GM19351 (cell line): Measurements from ENCODE around the gene KCNK2.

Experiments used
- ATAC-seq: cut with Tn5 transposase; IDR thresholded peaks from one replicate; pipeline ENCODE4 v1.9.1; 2021; ENCODE audit warnings: mild to moderate bottlenecking, moderate library complexity; ENCODE audit not compliant: unreplicated experiment

KCNK2 gene

GRCh38 chr1:215095524-215095923 is 13.0 kb downstream of the KCNK2 start:
- ATAC-seq: no peak

- ATAC-seq: no peak
These were observed 19.0 kb downstream of the KCNK2 start for GRCh38 chr1:215101511-215101910.

- no peak for ATAC-seq
These were observed 21.7 kb downstream of the KCNK2 start for GRCh38 chr1:215104283-215104682.

GRCh38 chr1:215106067-215106466 is 23.5 kb downstream of the KCNK2 start:
- ATAC-seq: no peak

GRCh38 chr1:215109171-215109570 is 26.6 kb downstream of the KCNK2 start:
- ATAC-seq: no peak

- ATAC-seq: no peak
These were observed 29.4 kb downstream of the KCNK2 start for GRCh38 chr1:215111916-215112315.

- no peak for ATAC-seq
These were observed 31.2 kb downstream of the KCNK2 start for GRCh38 chr1:215113776-215114153.

GRCh38 chr1:215114154-215114933 is 31.8 kb downstream of the KCNK2 start:
- no peak for ATAC-seq

- no peak for ATAC-seq
These were observed 33.2 kb downstream of the KCNK2 start for GRCh38 chr1:215115760-215116159.

- no peak for ATAC-seq
These were observed 35.5 kb downstream of the KCNK2 start for GRCh38 chr1:215118081-215118480.

GRCh38 chr1:215119056-215119455 is 36.5 kb downstream of the KCNK2 start:
- ATAC-seq: no peak

GRCh38 chr1:215119719-215120365 is 37.3 kb downstream of the KCNK2 start:
- no peak for ATAC-seq

GRCh38 chr1:215128504-215128903 is 46.0 kb downstream of the KCNK2 start:
- no peak for ATAC-seq

GRCh38 chr1:215131291-215131690 is 48.8 kb downstream of the KCNK2 start:
- no peak for ATAC-seq

GRCh38 chr1:215132156-215132555 is 49.6 kb downstream of the KCNK2 start:
- ATAC-seq: no peak

GRCh38 chr1:215133532-215133931 is 51.0 kb downstream of the KCNK2 start:
- no peak for ATAC-seq

GRCh38 chr1:215137985-215138384 is 55.4 kb downstream of the KCNK2 start:
- no peak for ATAC-seq

- no peak for ATAC-seq
These were observed 57.6 kb downstream of the KCNK2 start for GRCh38 chr1:215140135-215140534.

GRCh38 chr1:215141460-215141859 is 58.9 kb downstream of the KCNK2 start:
- ATAC-seq: no peak

GRCh38 chr1:215143497-215143896 is 61.0 kb downstream of the KCNK2 start:
- no peak for ATAC-seq

- no peak for ATAC-seq
These were observed 63.9 kb downstream of the KCNK2 start for GRCh38 chr1:215146240-215146975.

GRCh38 chr1:215147024-215147423 is 64.5 kb downstream of the KCNK2 start:
- ATAC-seq: no peak
